ENCODE data around the gene ZNF440. TPM values are rescaled to one million over a fixed set of nuclear protein-coding genes. Genes with fewer than 3 reads are reported as not detected.

The ZNF440 gene
- total RNA-seq, 2 experiments from 2014 or later, result 7.9 to 15.2 TPM

DNA sequence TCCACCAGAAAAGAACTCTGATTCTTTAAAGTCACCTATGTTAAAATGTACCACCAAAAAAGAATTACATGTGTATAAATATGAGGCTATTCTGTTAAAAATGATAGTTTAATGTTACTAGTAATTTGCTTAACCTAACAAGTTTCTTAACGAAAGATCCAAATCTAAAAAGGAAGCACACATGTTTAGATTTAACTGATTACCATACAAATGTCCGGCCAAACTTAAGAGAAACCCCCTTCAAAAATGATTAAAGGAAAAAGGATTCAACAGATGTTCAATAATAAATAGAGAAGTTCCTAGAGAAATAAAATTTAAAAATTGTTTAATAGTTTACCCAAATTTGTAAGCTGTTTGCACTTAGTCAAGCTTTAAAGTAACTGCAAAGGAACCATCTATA is 68.5 kb downstream of the ZNF440 start:
- no peak overlapping the region for H3K4me3 ChIP-seq (ENCODE audit: low read depth, low read length, poor library complexity, severe bottlenecking)
- no peaks in the 10 kb centered on the region for H3K9me3 ChIP-seq (ENCODE audit: low read length)
- TF ChIP-seq, protein P1, sequence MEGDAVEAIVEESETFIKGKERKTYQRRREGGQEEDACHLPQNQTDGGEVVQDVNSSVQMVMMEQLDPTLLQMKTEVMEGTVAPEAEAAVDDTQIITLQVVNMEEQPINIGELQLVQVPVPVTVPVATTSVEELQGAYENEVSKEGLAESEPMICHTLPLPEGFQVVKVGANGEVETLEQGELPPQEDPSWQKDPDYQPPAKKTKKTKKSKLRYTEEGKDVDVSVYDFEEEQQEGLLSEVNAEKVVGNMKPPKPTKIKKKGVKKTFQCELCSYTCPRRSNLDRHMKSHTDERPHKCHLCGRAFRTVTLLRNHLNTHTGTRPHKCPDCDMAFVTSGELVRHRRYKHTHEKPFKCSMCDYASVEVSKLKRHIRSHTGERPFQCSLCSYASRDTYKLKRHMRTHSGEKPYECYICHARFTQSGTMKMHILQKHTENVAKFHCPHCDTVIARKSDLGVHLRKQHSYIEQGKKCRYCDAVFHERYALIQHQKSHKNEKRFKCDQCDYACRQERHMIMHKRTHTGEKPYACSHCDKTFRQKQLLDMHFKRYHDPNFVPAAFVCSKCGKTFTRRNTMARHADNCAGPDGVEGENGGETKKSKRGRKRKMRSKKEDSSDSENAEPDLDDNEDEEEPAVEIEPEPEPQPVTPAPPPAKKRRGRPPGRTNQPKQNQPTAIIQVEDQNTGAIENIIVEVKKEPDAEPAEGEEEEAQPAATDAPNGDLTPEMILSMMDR (conservative IDR thresholded peaks at IDR 0.05; ENCODE audit: low read length), result no peak
- no peak for TF ChIP-seq EZH2phosphoT487 (IDR thresholded peaks at IDR 0.05; ENCODE audit: borderline replicate concordance, low read depth, low read length)
- no peak overlapping the region for H2AFZ ChIP-seq (ENCODE audit: low read length)
- CTCF ChIA-PET (ENCODE audit: unreplicated experiment), result no interaction called here
- BruUV-seq (replicated peaks), result no TSS peak
- DNase-seq (ENCODE audit: low spot score), result no peak
- H3K27ac ChIP-seq (ENCODE audit: low read depth, low read length, poor library complexity, severe bottlenecking), result no peak overlapping the region
- POLR2A ChIA-PET, result interaction anchor here (0.6 kb wide), 1 partner anchor 559 kb away, joined by 3 read pairs; no protein-coding TSS in a partner anchor
- no peak overlapping the region for H3K4me2 ChIP-seq (ENCODE audit: low read length)
- H3K4me1 ChIP-seq (ENCODE audit: insufficient read depth, low read length, poor library complexity, severe bottlenecking), result peaks cover 6% of the 10 kb centered on the region
- H3K36me3 ChIP-seq (ENCODE audit: insufficient read depth, low read length), result no peaks in the 10 kb centered on the region
- H4K20me1 ChIP-seq (ENCODE audit: insufficient read depth, low read length), result no peaks in the 10 kb centered on the region
- no peaks in the 10 kb centered on the region for H3K9me2 ChIP-seq (ENCODE audit: insufficient read depth, low read length)
- H3K79me2 ChIP-seq (ENCODE audit: insufficient read depth, low read depth, low read length), result no peaks in the 10 kb centered on the region
- intact Hi-C loops (cut with micrococcal nuclease; ENCODE audit: unreplicated experiment), result no loop called here

Other genes starting within 250 kb of the ZNF440 start
- gene ACP5, start 236.6 kb upstream of the ZNF440 start, total RNA-seq (2014; rRNA removed; shearing (Covaris generic)), result 13.3 and 21.6 TPM in 2 replicates
- 16.3 and 17.4 TPM in 2 replicates for gene ACP5, start 236.6 kb upstream of the ZNF440 start, total RNA-seq (2022)
- gene ZNF627, start 216.8 kb upstream of the ZNF440 start, total RNA-seq (2014; rRNA removed; shearing (Covaris generic)), result 8.0 and 11.0 TPM in 2 replicates
- 16.0 and 16.8 TPM in 2 replicates for gene ZNF627, start 216.8 kb upstream of the ZNF440 start, total RNA-seq (2022)
- gene ZNF823, start 75.3 kb upstream of the ZNF440 start, total RNA-seq (2014; rRNA removed; shearing (Covaris generic)), result 7.0 and 7.2 TPM in 2 replicates
- 5.7 and 6.8 TPM in 2 replicates for gene ZNF823, start 75.3 kb upstream of the ZNF440 start, total RNA-seq (2022)
- 10.8 and 14.5 TPM in 2 replicates for gene ZNF441, start 47.3 kb upstream of the ZNF440 start, total RNA-seq (2014; rRNA removed; shearing (Covaris generic))
- 8.4 and 11.1 TPM in 2 replicates for gene ZNF441, start 47.3 kb upstream of the ZNF440 start, total RNA-seq (2022)
- 1.2 and 2.0 TPM in 2 replicates for gene ZNF491, start 15.8 kb upstream of the ZNF440 start, total RNA-seq (2014; rRNA removed; shearing (Covaris generic))
- gene ZNF491, start 15.8 kb upstream of the ZNF440 start, total RNA-seq (2022), result 6.2 and 7.9 TPM in 2 replicates
- 38.1 and 40.2 TPM in 2 replicates for gene ZNF439, start 34.5 kb downstream of the ZNF440 start, total RNA-seq (2014; rRNA removed; shearing (Covaris generic))
- 33.8 and 45.5 TPM in 2 replicates for gene ZNF439, start 34.5 kb downstream of the ZNF440 start, total RNA-seq (2022)
- gene ZNF69, start 73.5 kb downstream of the ZNF440 start, total RNA-seq (2014; rRNA removed; shearing (Covaris generic)), result 7.1 and 9.7 TPM in 2 replicates
- gene ZNF69, start 73.5 kb downstream of the ZNF440 start, total RNA-seq (2022), result 13.9 and 15.8 TPM in 2 replicates
- 18.2 and 20.4 TPM in 2 replicates for gene ZNF700, start 110.8 kb downstream of the ZNF440 start, total RNA-seq (2014; rRNA removed; shearing (Covaris generic))
- 28.2 and 28.4 TPM in 2 replicates for gene ZNF700, start 110.8 kb downstream of the ZNF440 start, total RNA-seq (2022)
- gene ZNF763, start 150.8 kb downstream of the ZNF440 start, total RNA-seq (2014; rRNA removed; shearing (Covaris generic)), result 2.7 and 2.8 TPM in 2 replicates
- 6.2 and 7.7 TPM in 2 replicates for gene ZNF763, start 150.8 kb downstream of the ZNF440 start, total RNA-seq (2022)
- gene ZNF433, start 221.4 kb downstream of the ZNF440 start, total RNA-seq (2014; rRNA removed; shearing (Covaris generic)), result 1.6 and 1.9 TPM in 2 replicates
- gene ZNF433, start 221.4 kb downstream of the ZNF440 start, total RNA-seq (2022), result 0.76 and 0.89 TPM in 2 replicates
- gene ZNF878, start 238.7 kb downstream of the ZNF440 start, total RNA-seq (2014; rRNA removed; shearing (Covaris generic)), result 0.72 and 1.0 TPM in 2 replicates
- 1.0 and 1.5 TPM in 2 replicates for gene ZNF878, start 238.7 kb downstream of the ZNF440 start, total RNA-seq (2022)